HG03442 (cell line): ENCODE data around the gene DLGAP1.

Source experiments
- ATAC-seq: cut with Tn5 transposase; IDR thresholded peaks from one replicate; pipeline ENCODE4 v1.9.1; 2021; ENCODE audit warnings: mild to moderate bottlenecking, moderate library complexity; ENCODE audit not compliant: unreplicated experiment

The DLGAP1 gene

GRCh38 chr18:3466872-3467271, 988.2 kb downstream of the DLGAP1 start:
- ATAC-seq = no peak

- ATAC-seq = no peak
These were observed 989.1 kb downstream of the DLGAP1 start for GRCh38 chr18:3466045-3466444.

- no peak for ATAC-seq
These were observed 992.1 kb downstream of the DLGAP1 start for GRCh38 chr18:3463051-3463450.

DNA sequence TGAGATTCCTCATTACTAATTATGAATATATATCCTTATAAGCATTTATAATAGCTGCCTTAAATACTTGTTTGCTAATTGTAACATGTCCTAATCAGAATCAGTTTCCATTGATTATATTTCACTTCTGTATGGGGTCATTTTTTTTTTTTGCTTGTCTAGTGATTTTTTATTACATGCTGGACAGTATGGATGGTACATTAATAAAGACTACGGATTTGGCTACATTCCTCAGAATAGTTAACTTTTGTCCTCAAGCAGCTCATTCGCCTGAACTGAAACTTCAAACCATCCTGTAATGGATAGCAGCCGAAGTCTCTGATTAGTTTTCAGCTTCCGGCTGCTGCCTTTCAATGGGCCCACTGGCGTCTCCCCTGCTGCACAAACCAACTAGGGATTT, 993.4 kb downstream of the DLGAP1 start:
- ATAC-seq = no peak

- no peak for ATAC-seq
These were observed 994.2 kb downstream of the DLGAP1 start for GRCh38 chr18:3460823-3461398.

- ATAC-seq = peak; percentile 70
These were observed 995.9 kb downstream of the DLGAP1 start for GRCh38 chr18:3458952-3459853.

DNA sequence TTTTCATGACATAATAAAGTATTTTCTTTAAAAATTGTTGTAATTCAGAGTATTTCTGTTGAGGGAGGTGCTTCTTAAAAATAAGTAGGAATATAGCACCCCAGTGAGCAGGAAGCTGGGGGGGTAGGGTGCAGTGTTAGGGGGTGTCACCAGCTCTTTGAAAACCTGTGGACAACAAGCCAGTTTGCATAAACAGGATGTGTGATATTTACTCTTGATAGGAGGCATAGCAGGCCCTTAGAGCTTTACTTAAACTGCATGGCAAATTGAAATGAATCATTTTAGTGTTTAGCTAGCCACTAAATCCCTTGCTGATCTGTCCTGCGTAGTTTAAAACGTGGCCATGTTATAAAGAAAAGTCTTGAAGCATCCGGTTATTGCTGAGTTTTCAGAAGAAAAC, 996.7 kb downstream of the DLGAP1 start:
- ATAC-seq = no peak

DNA sequence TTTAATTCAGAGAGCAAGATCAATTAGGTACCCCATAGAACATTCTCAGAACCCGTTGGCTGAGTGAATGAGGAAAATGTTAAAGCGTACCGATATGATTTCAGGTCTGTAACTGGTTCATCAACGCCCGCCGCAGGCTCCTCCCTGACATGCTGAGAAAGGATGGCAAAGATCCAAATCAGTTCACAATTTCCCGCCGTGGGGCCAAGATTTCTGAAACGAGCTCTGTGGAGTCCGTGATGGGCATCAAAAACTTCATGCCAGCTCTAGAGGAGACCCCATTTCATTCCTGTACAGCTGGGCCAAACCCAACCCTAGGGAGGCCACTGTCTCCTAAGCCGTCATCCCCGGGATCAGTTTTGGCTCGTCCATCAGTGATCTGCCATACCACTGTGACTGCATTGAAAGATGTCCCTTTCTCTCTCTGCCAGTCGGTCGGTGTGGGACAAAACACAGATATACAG, 997.8 kb downstream of the DLGAP1 start:
- no peak for ATAC-seq

DNA sequence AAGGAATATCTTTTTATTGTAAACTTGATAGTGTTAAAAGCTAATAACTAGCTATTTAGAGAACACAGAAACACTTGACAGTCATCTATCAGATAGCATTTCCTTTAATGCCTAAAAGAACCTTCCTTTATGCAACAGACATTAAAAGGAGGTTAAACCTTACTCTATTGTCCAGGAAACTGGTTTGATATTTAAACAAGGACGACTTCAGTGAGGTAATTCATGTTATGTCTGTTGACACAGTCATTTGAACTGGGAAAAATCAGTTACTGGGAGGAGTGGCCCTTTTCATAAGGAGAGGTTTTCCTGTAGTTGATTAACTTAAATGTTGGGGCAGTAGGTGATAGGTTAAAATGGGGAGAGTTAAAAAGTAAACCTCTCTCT, 998.4 kb downstream of the DLGAP1 start:
- ATAC-seq = no peak

DNA sequence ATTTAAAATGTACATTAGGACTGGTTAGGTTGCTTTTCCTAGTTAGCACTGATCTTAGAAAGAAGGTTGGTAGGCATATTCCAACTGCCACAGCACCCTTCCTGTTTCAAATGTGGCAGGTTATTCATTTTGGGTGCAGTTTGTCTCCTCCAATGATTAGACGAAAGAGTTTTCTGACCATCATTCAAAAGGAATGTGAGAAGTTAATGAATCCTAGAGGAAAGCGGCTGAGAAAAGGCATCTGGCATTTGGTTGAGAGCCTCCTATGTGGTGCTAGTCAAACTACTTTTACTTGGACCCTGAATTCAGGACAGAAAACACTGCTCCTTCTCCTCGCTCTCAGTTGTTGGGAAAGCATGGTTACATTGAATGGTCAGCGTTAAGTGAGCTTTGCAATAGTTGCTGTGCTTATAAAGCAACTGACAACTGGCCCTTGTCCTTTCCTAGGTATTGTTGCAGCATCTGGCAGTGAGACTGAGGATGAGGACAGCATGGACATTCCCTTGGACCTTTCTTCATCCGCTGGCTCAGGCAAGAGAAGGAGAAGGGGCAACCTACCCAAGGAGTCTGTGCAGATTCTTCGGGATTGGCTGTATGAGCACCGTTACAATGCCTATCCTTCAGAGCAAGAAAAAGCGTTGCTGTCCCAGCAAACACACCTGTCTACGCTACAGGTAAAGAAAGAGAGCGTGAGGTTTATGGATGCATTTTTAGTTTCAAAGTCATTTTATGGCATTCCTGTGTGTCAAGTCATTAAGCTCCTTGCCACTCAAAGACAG, 999.0 kb downstream of the DLGAP1 start:
- no peak for ATAC-seq

GRCh38 chr18:3455090-3455635, 999.9 kb downstream of the DLGAP1 start:
- ATAC-seq = no peak

DNA sequence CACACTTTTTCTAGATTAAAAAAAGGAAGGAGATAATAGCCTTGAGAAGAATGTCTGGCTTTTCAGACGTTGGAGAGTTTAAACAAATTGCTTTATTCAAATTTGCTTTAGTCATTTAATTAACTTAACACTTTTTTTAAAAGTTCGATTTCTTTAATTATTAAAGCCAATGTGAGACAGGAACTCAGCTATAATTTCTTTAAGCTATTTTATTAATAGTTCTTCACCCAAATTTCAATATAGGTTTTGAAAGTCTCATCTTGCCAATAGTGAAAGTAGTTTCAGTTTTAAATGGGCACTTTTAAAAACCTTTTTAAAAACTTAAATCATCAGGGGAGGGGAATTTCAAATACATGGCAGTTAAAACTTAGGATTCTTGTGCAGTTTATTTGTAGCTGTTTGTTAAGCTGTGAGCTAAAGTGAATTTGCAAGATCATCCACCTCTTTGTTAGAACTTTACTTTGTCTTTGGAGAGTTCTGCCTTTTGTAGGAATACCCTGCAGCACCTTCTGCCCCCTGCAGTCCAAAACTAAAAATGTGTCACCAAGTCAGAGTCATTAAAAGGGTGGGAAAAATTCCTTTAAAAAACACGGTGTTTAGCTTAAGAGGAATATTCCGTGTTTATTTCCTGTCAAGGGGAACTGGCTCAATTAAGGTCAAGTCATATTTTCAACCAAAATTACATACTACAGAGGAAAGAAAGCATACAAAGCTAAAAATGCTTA, 1000.6 kb downstream of the DLGAP1 start:
- ATAC-seq = no peak

- ATAC-seq = no peak
These were observed 1001.4 kb downstream of the DLGAP1 start for GRCh38 chr18:3453540-3454364.

GRCh38 chr18:3452750-3453539, 1002.2 kb downstream of the DLGAP1 start:
- no peak for ATAC-seq

DNA sequence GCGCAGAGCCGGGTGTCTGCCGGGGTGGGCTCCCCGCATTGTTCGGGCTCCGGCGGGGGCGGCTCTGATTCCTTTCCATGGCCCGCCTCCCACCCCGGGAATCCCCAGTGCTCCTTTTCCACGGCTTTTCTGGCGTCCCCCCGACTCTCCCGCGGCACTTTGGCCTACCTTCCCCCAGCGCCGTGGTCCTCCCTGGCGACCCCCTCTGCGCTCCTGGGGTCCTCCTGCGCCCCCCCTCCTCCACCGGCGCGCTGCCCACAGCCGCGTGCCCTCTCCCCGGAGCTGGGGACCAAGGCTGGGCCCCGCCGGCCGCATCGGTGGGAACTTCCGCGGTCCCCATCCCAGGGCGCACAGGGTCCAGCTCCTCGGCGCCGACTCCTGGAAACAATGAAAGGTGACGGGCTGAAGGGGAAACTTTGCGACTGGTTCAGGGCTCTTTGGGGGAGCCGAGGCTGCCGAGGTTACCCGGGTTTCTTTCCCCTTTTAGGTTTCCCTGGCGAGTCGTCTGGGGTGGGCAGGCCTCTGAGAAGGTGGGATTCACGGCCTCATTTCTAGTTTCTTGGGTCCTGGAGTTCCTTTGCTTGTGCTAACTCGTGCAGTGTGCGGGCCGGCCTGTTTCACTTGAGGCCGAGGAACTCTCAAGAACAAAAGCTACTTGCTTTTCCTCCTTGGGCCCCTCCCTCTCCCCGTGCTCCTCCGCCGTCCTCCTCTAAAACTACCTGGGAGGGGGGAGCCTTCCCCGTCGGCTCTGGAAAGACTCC, 1002.9 kb downstream of the DLGAP1 start:
- no peak for ATAC-seq

- no peak for ATAC-seq
These were observed 1003.7 kb downstream of the DLGAP1 start for GRCh38 chr18:3451183-3451988.

GRCh38 chr18:3450799-3451182, 1004.3 kb downstream of the DLGAP1 start:
- ATAC-seq = no peak
